Measurements from ENCODE around the gene MPP1.
A peak's percentile ranks its signal among the peaks of the same experiment; 100 is the strongest.

The MPP1 gene

GRCh38 chrX:154775419-154776349 lies 29.6 kb downstream of the MPP1 start:
- DNase-seq (ENCODE audit: low spot score), result peak; percentile 74

- DNase-seq (ENCODE audit: low spot score), result no peak
Observed at GRCh38 chrX:154774622-154775021, 30.7 kb downstream of the MPP1 start.

GRCh38 chrX:154762537-154763296 lies 42.6 kb downstream of the MPP1 start, which contains the start of gene DKC1:
DKC1 (plus strand) TSS chrX:154762864; CDS start chrX:154762966, 102 bp downstream.
- DNase-seq (ENCODE audit: low spot score), result peak; percentile 96

- peak; percentile 16 for DNase-seq (ENCODE audit: low spot score)
Observed at GRCh38 chrX:154761977-154762536, 43.2 kb downstream of the MPP1 start.

- DNase-seq (ENCODE audit: low spot score), result no peak
Observed at GRCh38 chrX:154758696-154759095, 46.6 kb downstream of the MPP1 start.

GRCh38 chrX:154751669-154752271 lies 53.5 kb downstream of the MPP1 start:
- no peak for DNase-seq (ENCODE audit: low spot score)

GRCh38 chrX:154751203-154751668 lies 54.0 kb downstream of the MPP1 start:
- DNase-seq (ENCODE audit: low spot score), result no peak

GRCh38 chrX:154750301-154751202 lies 54.7 kb downstream of the MPP1 start, which contains the start of gene GAB3:
GAB3 (minus strand) TSS chrX:154751077; CDS start chrX:154751025, 52 bp downstream.
- peak; percentile 32 for DNase-seq (ENCODE audit: low spot score)

- DNase-seq (ENCODE audit: low spot score), result no peak
Observed at GRCh38 chrX:154749856-154750255, 55.4 kb downstream of the MPP1 start.

- DNase-seq (ENCODE audit: low spot score), result peak; percentile 61
Observed at GRCh38 chrX:154748712-154749339, 56.5 kb downstream of the MPP1 start.

- DNase-seq (ENCODE audit: low spot score), result no peak
Observed at GRCh38 chrX:154742613-154743012, 62.7 kb downstream of the MPP1 start.

GRCh38 chrX:154739952-154740465 lies 65.3 kb downstream of the MPP1 start:
- DNase-seq (ENCODE audit: low spot score), result no peak

GRCh38 chrX:154738011-154738738 lies 67.1 kb downstream of the MPP1 start:
- peak; percentile 55 for DNase-seq (ENCODE audit: low spot score)

- no peak for DNase-seq (ENCODE audit: low spot score)
Observed at GRCh38 chrX:154737136-154737535, 68.1 kb downstream of the MPP1 start.

- DNase-seq (ENCODE audit: low spot score), result peak; percentile 77
Observed at GRCh38 chrX:154735695-154736393, 69.4 kb downstream of the MPP1 start.

- peak; percentile 9 for DNase-seq (ENCODE audit: low spot score)
Observed at GRCh38 chrX:154734061-154734781, 71.1 kb downstream of the MPP1 start.

GRCh38 chrX:154733066-154733425 lies 72.2 kb downstream of the MPP1 start:
- peak; percentile 33 for DNase-seq (ENCODE audit: low spot score)

GRCh38 chrX:154732421-154733065 lies 72.7 kb downstream of the MPP1 start:
- peak; percentile 47 for DNase-seq (ENCODE audit: low spot score)

Measured in kidney tubule cell (primary cell).